ENCODE data around the gene KCNIP4. TPM values are rescaled to one million over a fixed set of nuclear protein-coding genes. Genes with fewer than 3 reads are reported as not detected.

The KCNIP4 gene
- total and polyA plus RNA-seq, 11 donors: 0.19 TPM; not detected in 10

GRCh38 chr4:21490682-21491081 is 457.9 kb downstream of the KCNIP4 start:
- H3K9me3 ChIP-seq: peaks cover 0 to 4% (median 0%) of the 10 kb centered on the region in 12 donors
- no peak for DNase-seq
- H3K36me3 ChIP-seq: no peaks in the 10 kb centered on the region
- H3K27me3 ChIP-seq: no peaks in the 10 kb centered on the region
- intact Hi-C loops (cut with DNase I): no loop called here
- no peak overlapping the region for H3K27ac ChIP-seq
- WGBS, 4 donors: 56 to 76% (median 69%) methylated on average over 1 of the region's 1 CpG
- H3K4me3 ChIP-seq: no peak overlapping the region
- TF ChIP-seq, protein P1, sequence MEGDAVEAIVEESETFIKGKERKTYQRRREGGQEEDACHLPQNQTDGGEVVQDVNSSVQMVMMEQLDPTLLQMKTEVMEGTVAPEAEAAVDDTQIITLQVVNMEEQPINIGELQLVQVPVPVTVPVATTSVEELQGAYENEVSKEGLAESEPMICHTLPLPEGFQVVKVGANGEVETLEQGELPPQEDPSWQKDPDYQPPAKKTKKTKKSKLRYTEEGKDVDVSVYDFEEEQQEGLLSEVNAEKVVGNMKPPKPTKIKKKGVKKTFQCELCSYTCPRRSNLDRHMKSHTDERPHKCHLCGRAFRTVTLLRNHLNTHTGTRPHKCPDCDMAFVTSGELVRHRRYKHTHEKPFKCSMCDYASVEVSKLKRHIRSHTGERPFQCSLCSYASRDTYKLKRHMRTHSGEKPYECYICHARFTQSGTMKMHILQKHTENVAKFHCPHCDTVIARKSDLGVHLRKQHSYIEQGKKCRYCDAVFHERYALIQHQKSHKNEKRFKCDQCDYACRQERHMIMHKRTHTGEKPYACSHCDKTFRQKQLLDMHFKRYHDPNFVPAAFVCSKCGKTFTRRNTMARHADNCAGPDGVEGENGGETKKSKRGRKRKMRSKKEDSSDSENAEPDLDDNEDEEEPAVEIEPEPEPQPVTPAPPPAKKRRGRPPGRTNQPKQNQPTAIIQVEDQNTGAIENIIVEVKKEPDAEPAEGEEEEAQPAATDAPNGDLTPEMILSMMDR (IDR thresholded peaks at IDR 0.05): no peak
- TF ChIP-seq POLR2A (IDR thresholded peaks at IDR 0.05): no peak
- ATAC-seq: no peak
- H3K4me1 ChIP-seq: no peaks in the 10 kb centered on the region

- Histone ChIP-seq H3K27ac (no peak overlapping the region), H3K27me3 (peaks cover 0 to 5% (median 0%) of the 10 kb centered on the region in 9 donors), H3K9me3 (peaks cover 0 to 7% (median 0%) of the 10 kb centered on the region in 12 donors), H3K4me3 (no peak overlapping the region), H3K4me1 (no peaks in the 10 kb centered on the region), H3K36me3 (no peaks in the 10 kb centered on the region)
- intact Hi-C loops (cut with DNase I): no loop called here
- DNase-seq (no peak), ATAC-seq (no peak)
- no peak for TF ChIP-seq POLR2A (IDR thresholded peaks at IDR 0.05)
- TF ChIP-seq, protein P1 (IDR thresholded peaks at IDR 0.05): no peak
- WGBS, 4 donors: 23 to 30% (median 26%) methylated on average over 3 of the region's 3 CpGs
Observed at GRCh38 chr4:21476757-21477156, 471.8 kb downstream of the KCNIP4 start.

GRCh38 chr4:21474195-21474594 is 474.4 kb downstream of the KCNIP4 start:
- no peak overlapping the region for H3K4me3 ChIP-seq
- H3K9me3 ChIP-seq: peaks cover 0 to 7% (median 0%) of the 10 kb centered on the region in 12 donors
- H3K27me3 ChIP-seq: no peaks in the 10 kb centered on the region
- no peak for DNase-seq
- no peaks in the 10 kb centered on the region for H3K4me1 ChIP-seq
- 54 to 75% (median 66%) methylated on average over 3 of the region's 3 CpGs for WGBS, 4 donors
- H3K27ac ChIP-seq: no peak overlapping the region
- intact Hi-C loops (cut with DNase I): no loop called here
- ATAC-seq: no peak
- H3K36me3 ChIP-seq: no peaks in the 10 kb centered on the region
- TF ChIP-seq POLR2A (IDR thresholded peaks at IDR 0.05): no peak
- TF ChIP-seq, protein P1 (IDR thresholded peaks at IDR 0.05): no peak

- Histone ChIP-seq H3K36me3 (no peaks in the 10 kb centered on the region), H3K4me1 (no peaks in the 10 kb centered on the region), H3K27me3 (no peaks in the 10 kb centered on the region), H3K27ac (no peak overlapping the region), H3K4me3 (no peak overlapping the region), H3K9me3 (peaks cover 0 to 7% (median 0%) of the 10 kb centered on the region in 12 donors)
- DNase-seq (no peak), ATAC-seq (no peak)
- intact Hi-C loops (cut with DNase I): no loop called here
- no peak for TF ChIP-seq POLR2A (IDR thresholded peaks at IDR 0.05)
- TF ChIP-seq, protein P1 (IDR thresholded peaks at IDR 0.05): no peak
- WGBS, 4 donors: 5 to 29% (median 11%) methylated on average over 1 of the region's 1 CpG
Observed at GRCh38 chr4:21470535-21470934, 478.0 kb downstream of the KCNIP4 start.

All from heart left ventricle (tissue), 16 donors.